Measurements from ENCODE around the gene TTLL8.

DNA sequence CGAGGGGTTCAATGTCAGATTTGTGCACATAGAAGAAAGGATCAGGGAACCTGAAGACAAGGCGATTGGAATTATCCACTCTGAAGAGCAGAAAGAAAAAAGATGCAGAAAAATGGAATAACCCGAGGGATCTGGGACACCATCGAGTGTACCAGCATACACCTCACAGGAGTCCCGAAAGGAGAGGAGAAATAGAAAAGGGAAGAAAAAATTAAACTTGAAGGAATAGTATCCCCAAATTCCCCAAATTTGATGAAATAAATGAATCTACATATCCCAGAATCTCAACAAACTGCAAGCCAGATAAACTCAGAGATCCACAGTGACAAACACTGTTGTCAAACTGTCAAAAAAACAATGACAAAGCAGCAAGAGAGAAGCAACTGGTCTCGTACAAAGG lies 66.9 kb downstream of the TTLL8 start:
- no peak for TF ChIP-seq TAF1 (IDR thresholded peaks at IDR 0.05; ENCODE audit: borderline replicate concordance, low read depth, low read length)
- TF ChIP-seq CHD2 (IDR thresholded peaks at IDR 0.05; ENCODE audit: low read length, partially characterized antibody), result no peak
- TF ChIP-seq TCF12 (IDR thresholded peaks at IDR 0.05), result no peak
- no peak for TF ChIP-seq CTCF (IDR thresholded peaks at IDR 0.05)
- no peak for TF ChIP-seq EZH2phosphoT487 (IDR thresholded peaks at IDR 0.05; ENCODE audit: borderline replicate concordance, low read depth)
- TF ChIP-seq NRF1 (IDR thresholded peaks at IDR 0.05; ENCODE audit: low read depth, low read length), result no peak
- TF ChIP-seq PBX3 (IDR thresholded peaks at IDR 0.05), result no peak
- no peak for TF ChIP-seq POLR2AphosphoS5 (IDR thresholded peaks at IDR 0.05; ENCODE audit: low read depth, low read length)
- no peak for TF ChIP-seq SIN3A (IDR thresholded peaks at IDR 0.05; ENCODE audit: borderline replicate concordance, low read depth, low read length)
